Sigmoid colon (tissue), 4 donors: ENCODE results near the gene DYNC2I2.

Experiments used
- EP300 ChIP-seq, 4 donors: sonication (generic); formaldehyde crosslinking; IDR thresholded peaks; one replicate each; pipeline ENCODE4 v1.6.1; 2017; ENCODE audit warnings: antibody characterized with exemption in 4 of 4
- POLR2A ChIP-seq, 2 donors: fragments of 450-650 bp; IDR thresholded peaks; one replicate each; pipeline ENCODE4 v1.6.1; 2016; ENCODE audit warnings: antibody characterized with exemption in 2 of 2, mild to moderate bottlenecking in 2 of 2, moderate library complexity in 2 of 2
- POLR2AphosphoS5 ChIP-seq, 4 donors: sonication (generic); formaldehyde crosslinking; IDR thresholded peaks; one replicate each; pipeline ENCODE4 v1.6.1; 2017; ENCODE audit warnings: antibody characterized with exemption in 4 of 4
- TF ChIP-seq, protein P1 (sequence below), 4 experiments: fragments of 450-650 bp in 3 of 4; fragments of 200-600 bp in 1 of 4; IDR thresholded peaks; one replicate each; pipeline ENCODE4 v1.5.1; 2016 to 2019; ENCODE audit warnings: antibody characterized with exemption in 4 of 4, mild to moderate bottlenecking in 3 of 4, moderate library complexity in 2 of 4

- TF ChIP-seq POLR2A (IDR thresholded peaks at IDR 0.05) (no peak), EP300 (IDR thresholded peaks at IDR 0.05) (no peak), POLR2AphosphoS5 (IDR thresholded peaks at IDR 0.05) (no peak)
- TF ChIP-seq, protein P1, sequence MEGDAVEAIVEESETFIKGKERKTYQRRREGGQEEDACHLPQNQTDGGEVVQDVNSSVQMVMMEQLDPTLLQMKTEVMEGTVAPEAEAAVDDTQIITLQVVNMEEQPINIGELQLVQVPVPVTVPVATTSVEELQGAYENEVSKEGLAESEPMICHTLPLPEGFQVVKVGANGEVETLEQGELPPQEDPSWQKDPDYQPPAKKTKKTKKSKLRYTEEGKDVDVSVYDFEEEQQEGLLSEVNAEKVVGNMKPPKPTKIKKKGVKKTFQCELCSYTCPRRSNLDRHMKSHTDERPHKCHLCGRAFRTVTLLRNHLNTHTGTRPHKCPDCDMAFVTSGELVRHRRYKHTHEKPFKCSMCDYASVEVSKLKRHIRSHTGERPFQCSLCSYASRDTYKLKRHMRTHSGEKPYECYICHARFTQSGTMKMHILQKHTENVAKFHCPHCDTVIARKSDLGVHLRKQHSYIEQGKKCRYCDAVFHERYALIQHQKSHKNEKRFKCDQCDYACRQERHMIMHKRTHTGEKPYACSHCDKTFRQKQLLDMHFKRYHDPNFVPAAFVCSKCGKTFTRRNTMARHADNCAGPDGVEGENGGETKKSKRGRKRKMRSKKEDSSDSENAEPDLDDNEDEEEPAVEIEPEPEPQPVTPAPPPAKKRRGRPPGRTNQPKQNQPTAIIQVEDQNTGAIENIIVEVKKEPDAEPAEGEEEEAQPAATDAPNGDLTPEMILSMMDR (IDR thresholded peaks at IDR 0.05) = no peak
These were observed 40.5 kb upstream of the DYNC2I2 start for GRCh38 chr9:128696923-128697707.
